H9 (cell line): Measurements from ENCODE around the gene MLST8. TPM values are rescaled to one million over a fixed set of nuclear protein-coding genes. Genes with fewer than 3 reads are reported as not detected.

Experiments
- DNase-seq: peaks from one replicate; pipeline ENCODE4 v3.0.0-alpha.2; 2017
- H2AFZ ChIP-seq: one replicate; pipeline ENCODE4 v1.6.1; 2013; ENCODE audit warnings: mild to moderate bottlenecking, low read length, control low read depth, moderate library complexity
- H2AK5ac ChIP-seq: 2 replicates; pipeline ENCODE4 v1.6.1; 2013; ENCODE audit warnings: low read length, control low read depth, mixed read lengths; ENCODE audit not compliant: insufficient read length
- H2BK120ac ChIP-seq: one replicate; pipeline ENCODE4 v1.6.1; 2013; ENCODE audit warnings: low read depth, mild to moderate bottlenecking, low read length, control low read depth, inconsistent platforms; ENCODE audit not compliant: poor library complexity, severe bottlenecking
- H2BK12ac ChIP-seq: 2 replicates; pipeline ENCODE4 v1.6.1; 2013; ENCODE audit warnings: low read length, control low read depth, mixed read lengths, low read depth; ENCODE audit not compliant: insufficient read length
- H2BK15ac ChIP-seq: 2 replicates; pipeline ENCODE4 v1.6.1; 2013; ENCODE audit warnings: low read depth, low read length, control low read depth
- H2BK20ac ChIP-seq: one replicate; pipeline ENCODE4 v1.6.1; 2013; ENCODE audit warnings: low read depth, mild to moderate bottlenecking, low read length, control low read depth, inconsistent platforms; ENCODE audit not compliant: poor library complexity, severe bottlenecking
- H2BK5ac ChIP-seq: 2 replicates; pipeline ENCODE4 v1.6.1; 2013; ENCODE audit warnings: low read length, control low read depth, mixed read lengths; ENCODE audit not compliant: insufficient read length
- H3K14ac ChIP-seq: 2 replicates; pipeline ENCODE4 v1.6.1; 2013; ENCODE audit warnings: low read length, control low read depth; ENCODE audit not compliant: insufficient read depth
- H3K18ac ChIP-seq: 2 replicates; pipeline ENCODE4 v1.6.1; 2013; ENCODE audit warnings: low read depth, mild to moderate bottlenecking, mixed read lengths, low read length, control low read depth; ENCODE audit not compliant: insufficient read length
- H3K23ac ChIP-seq: 2 replicates; pipeline ENCODE4 v1.6.1; 2013; ENCODE audit warnings: low read length, control low read depth, mixed read lengths, low read depth; ENCODE audit not compliant: insufficient read length
- H3K23me2 ChIP-seq: 2 replicates; pipeline ENCODE4 v1.6.1; 2013; ENCODE audit warnings: low read depth, mild to moderate bottlenecking, mixed read lengths, low read length, control low read depth; ENCODE audit not compliant: insufficient read length, poor library complexity, severe bottlenecking
- H3K27ac ChIP-seq: 2 replicates; pipeline ENCODE4 v1.5.1; 2013; ENCODE audit warnings: low read length, control low read depth, mixed read lengths, low read depth; ENCODE audit not compliant: insufficient read length
- H3K27me3 ChIP-seq: 2 replicates; pipeline ENCODE4 v1.6.1; 2013; ENCODE audit warnings: low read length, control low read depth, inconsistent platforms; ENCODE audit not compliant: insufficient read depth
- H3K4ac ChIP-seq: 2 replicates; pipeline ENCODE4 v1.6.1; 2013; ENCODE audit warnings: low read depth, mild to moderate bottlenecking, control low read depth, inconsistent platforms, low read length, moderate library complexity
- H3K4me1 ChIP-seq: 2 replicates; pipeline ENCODE4 v1.6.1; 2013; ENCODE audit warnings: low read length, control low read depth, inconsistent platforms; ENCODE audit not compliant: insufficient read depth
- H3K4me2 ChIP-seq: 2 replicates; pipeline ENCODE4 v1.6.1; 2013; ENCODE audit warnings: low read length, control low read depth, mixed read lengths; ENCODE audit not compliant: insufficient read length, insufficient read depth
- H3K56ac ChIP-seq: 2 replicates; pipeline ENCODE4 v1.6.1; 2013; ENCODE audit warnings: low read depth, mild to moderate bottlenecking, mixed read lengths, low read length, control low read depth; ENCODE audit not compliant: insufficient read length
- H3K79me1 ChIP-seq: 2 replicates; pipeline ENCODE4 v1.6.1; 2013; ENCODE audit warnings: low read depth, mild to moderate bottlenecking, moderate library complexity, low read length, control low read depth, inconsistent platforms; ENCODE audit not compliant: insufficient read depth, poor library complexity, severe bottlenecking
- H3K79me2 ChIP-seq: 2 replicates; pipeline ENCODE4 v1.6.1; 2013; ENCODE audit warnings: low read length, control low read depth, inconsistent platforms; ENCODE audit not compliant: insufficient read depth
- H3K9ac ChIP-seq: 2 replicates; pipeline ENCODE4 v1.6.1; 2013; ENCODE audit warnings: low read length, control low read depth, mixed read lengths; ENCODE audit not compliant: insufficient read length; ENCODE audit errors: extremely low read depth
- H3K9me3 ChIP-seq: one replicate; pipeline ENCODE4 v1.6.1; 2013; ENCODE audit warnings: low read depth, low read length, inconsistent platforms; ENCODE audit not compliant: control insufficient read depth
- H3T11ph ChIP-seq: one replicate; pipeline ENCODE4 v1.6.1; 2013; ENCODE audit warnings: mild to moderate bottlenecking, low read length, control low read depth, inconsistent platforms
- H4K20me1 ChIP-seq: one replicate; pipeline ENCODE4 v1.6.1; 2013; ENCODE audit not compliant: control insufficient read depth, insufficient read length, insufficient read depth
- H4K5ac ChIP-seq: 2 replicates; pipeline ENCODE4 v1.6.1; 2013; ENCODE audit warnings: low read depth, mild to moderate bottlenecking, mixed read lengths, low read length, control low read depth; ENCODE audit not compliant: insufficient read length
- H4K8ac ChIP-seq: replicated peaks from 2 replicates; pipeline ENCODE4 v1.6.1; 2013; ENCODE audit warnings: low read length, control low read depth, mixed read lengths, low read depth; ENCODE audit not compliant: insufficient read length
- H4K91ac ChIP-seq: 2 replicates; pipeline ENCODE4 v1.6.1; 2013; ENCODE audit warnings: low read depth, mild to moderate bottlenecking, moderate library complexity, mixed read lengths, low read length, control low read depth; ENCODE audit not compliant: insufficient read length
- H3K27ac Mint-ChIP-seq, 3 experiments: 2 replicates in 2 of 3; 3 replicates in 1 of 3; pipeline ENCODE4 v1.8.0; 2020 to 2021; ENCODE audit warnings: mixed read lengths in 3 of 3, mild to moderate bottlenecking in 1 of 3, moderate library complexity in 1 of 3
- H3K27me3 Mint-ChIP-seq: 2 replicates; pipeline ENCODE4 v1.8.0; 2021; ENCODE audit warnings: low read depth, mild to moderate bottlenecking, moderate library complexity, mixed read lengths
- H3K36me3 Mint-ChIP-seq, 3 experiments: 2 replicates in 2 of 3; 3 replicates in 1 of 3; pipeline ENCODE4 v1.8.0; 2020 to 2021; ENCODE audit warnings: low read depth in 3 of 3, mixed read lengths in 3 of 3; ENCODE audit not compliant: insufficient read depth in 1 of 3
- H3K4me1 Mint-ChIP-seq, 2 experiments: 2 replicates each; pipeline ENCODE4 v1.8.0; 2020; ENCODE audit warnings: mixed read lengths in 2 of 2
- H3K4me3 Mint-ChIP-seq, 2 experiments: 2 replicates in 1 of 2; 3 replicates in 1 of 2; pipeline ENCODE4 v1.8.0; 2020 to 2021; ENCODE audit warnings: mild to moderate bottlenecking in 2 of 2, mixed read lengths in 2 of 2, moderate library complexity in 1 of 2
- H3K9me3 Mint-ChIP-seq, 2 experiments: 2 replicates in 1 of 2; 3 replicates in 1 of 2; pipeline ENCODE4 v1.8.0; 2020; ENCODE audit warnings: mild to moderate bottlenecking in 2 of 2, mixed read lengths in 2 of 2, moderate library complexity in 1 of 2
- WGBS: extraction: QIAGEN DNeasy Blood & Tissue Kit; methylation state at CpG from one replicate; pipeline ENCODE4 v1.1.7; 2013; ENCODE audit warnings: missing lambda C conversion rate, low lambda C conversion rate, mixed read lengths; ENCODE audit not compliant: insufficient read length; ENCODE audit errors: extremely low coverage; 5-methylcytosine and 5-hydroxymethylcytosine counted together
- total RNA-seq: library from RNA; stranded (reverse); gene quantifications from 2 replicates; pipeline ENCODE4 v1.2.1, GENCODE V29; 2021
- TF ChIP-seq, protein P1 (sequence below): fragments of 200-600 bp; sonication (generic); conservative IDR thresholded peaks from 3 replicates; pipeline ENCODE4 v1.8.0; 2021; ENCODE audit warnings: antibody characterized with exemption, mild to moderate bottlenecking

MLST8 gene
- total RNA-seq, 1 experiment from 2014 or later, result 74.5 TPM

GRCh38 chr16:2175454-2175853, 29.8 kb upstream of the MLST8 start:
- Histone ChIP-seq H3K18ac (no peak overlapping the region), H3K14ac (no peak overlapping the region), H3K79me1 (no peaks in the 10 kb centered on the region), H3K9me3 (no peaks in the 10 kb centered on the region), H2AK5ac (no peak overlapping the region), H4K5ac (no peak overlapping the region), H3K4me2 (no peak overlapping the region), H2BK20ac (no peak overlapping the region), H3K23ac (no peak overlapping the region), H2BK5ac (no peak overlapping the region), H4K91ac (no peak overlapping the region), H4K20me1 (no peaks in the 10 kb centered on the region), H3K23me2 (peaks cover 4% of the 10 kb centered on the region), H2BK12ac (no peak overlapping the region), H3K27ac (no peak overlapping the region), H4K8ac (no peak overlapping the region), H3T11ph (no peak overlapping the region), H2BK120ac (no peak overlapping the region), H2BK15ac (no peak overlapping the region), H3K79me2 (no peaks in the 10 kb centered on the region), H3K4ac (no peak overlapping the region), H3K56ac (no peak overlapping the region), H3K9ac (no peak overlapping the region), H2AFZ (no peak overlapping the region), H3K4me1 (no peaks in the 10 kb centered on the region), H3K27me3 (no peaks in the 10 kb centered on the region)
- Mint-ChIP-seq H3K27me3 (no peaks in the 10 kb centered on the region), H3K9me3 (no peaks in the 10 kb centered on the region), H3K27ac (no peak overlapping the region), H3K36me3 (peaks cover 11 to 44% (median 41%) of the 10 kb centered on the region in 3 experiments), H3K4me3 (no peak overlapping the region), H3K4me1 (no peaks in the 10 kb centered on the region)
- TF ChIP-seq, protein P1, sequence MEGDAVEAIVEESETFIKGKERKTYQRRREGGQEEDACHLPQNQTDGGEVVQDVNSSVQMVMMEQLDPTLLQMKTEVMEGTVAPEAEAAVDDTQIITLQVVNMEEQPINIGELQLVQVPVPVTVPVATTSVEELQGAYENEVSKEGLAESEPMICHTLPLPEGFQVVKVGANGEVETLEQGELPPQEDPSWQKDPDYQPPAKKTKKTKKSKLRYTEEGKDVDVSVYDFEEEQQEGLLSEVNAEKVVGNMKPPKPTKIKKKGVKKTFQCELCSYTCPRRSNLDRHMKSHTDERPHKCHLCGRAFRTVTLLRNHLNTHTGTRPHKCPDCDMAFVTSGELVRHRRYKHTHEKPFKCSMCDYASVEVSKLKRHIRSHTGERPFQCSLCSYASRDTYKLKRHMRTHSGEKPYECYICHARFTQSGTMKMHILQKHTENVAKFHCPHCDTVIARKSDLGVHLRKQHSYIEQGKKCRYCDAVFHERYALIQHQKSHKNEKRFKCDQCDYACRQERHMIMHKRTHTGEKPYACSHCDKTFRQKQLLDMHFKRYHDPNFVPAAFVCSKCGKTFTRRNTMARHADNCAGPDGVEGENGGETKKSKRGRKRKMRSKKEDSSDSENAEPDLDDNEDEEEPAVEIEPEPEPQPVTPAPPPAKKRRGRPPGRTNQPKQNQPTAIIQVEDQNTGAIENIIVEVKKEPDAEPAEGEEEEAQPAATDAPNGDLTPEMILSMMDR, result no peak
- DNase-seq, result no peak
- WGBS, result no CpG with 5 or more reads among the region's 10 CpGs
